HepG2 (cell line): Measurements from ENCODE around the gene PCIF1. TPM values are rescaled to one million over a fixed set of nuclear protein-coding genes. Genes with fewer than 3 reads are reported as not detected.
A peak's percentile ranks its signal among the peaks of the same experiment; 100 is the strongest.

Source experiments
- CEBPZ ChIP-seq: IDR thresholded peaks from 2 replicates; pipeline ENCODE4 v1.6.1; 2012; ENCODE audit warnings: low read length, improper control_type of control experiment
- ETV6 ChIP-seq: sonication (generic); formaldehyde crosslinking; conservative IDR thresholded peaks from 2 replicates; pipeline ENCODE4 v1.4.0; 2020; ENCODE audit warnings: missing genetic modification reagents
- IRF1 ChIP-seq: sonication (generic); formaldehyde crosslinking; IDR thresholded peaks from 2 replicates; pipeline ENCODE4 v1.4.0; 2020; ENCODE audit warnings: low read depth, mild to moderate bottlenecking, missing genetic modification reagents
- KDM1A ChIP-seq: IDR thresholded peaks from 2 replicates; pipeline ENCODE4 v1.6.1; 2016; ENCODE audit warnings: missing compliant biosample characterization
- MAFG ChIP-seq: sonication (generic); formaldehyde crosslinking; IDR thresholded peaks from 2 replicates; pipeline ENCODE4 v1.5.1; 2020; ENCODE audit warnings: mild to moderate bottlenecking, missing genetic modification reagents
- NRL ChIP-seq: sonication (generic); formaldehyde crosslinking; IDR thresholded peaks from 2 replicates; pipeline ENCODE4 v1.5.0; 2020; ENCODE audit warnings: missing genetic modification reagents, mild to moderate bottlenecking, moderate library complexity, borderline replicate concordance
- PATZ1 ChIP-seq: sonication (generic); formaldehyde crosslinking; IDR thresholded peaks from 2 replicates; pipeline ENCODE4 v1.4.0; 2020; ENCODE audit warnings: missing genetic modification reagents
- PHB2 ChIP-seq: fragments of 450-650 bp; IDR thresholded peaks from 2 replicates; pipeline ENCODE4 v1.6.1; 2018; ENCODE audit not compliant: partially characterized antibody
- RFX1 ChIP-seq: fragments of 450-650 bp; IDR thresholded peaks from 2 replicates; pipeline ENCODE4 v1.6.1; 2017
- RXRB ChIP-seq: IDR thresholded peaks from 2 replicates; pipeline ENCODE4 v1.6.1; 2016; ENCODE audit warnings: borderline replicate concordance, missing genetic modification reagents, missing compliant biosample characterization
- SALL2 ChIP-seq: sonication (generic); formaldehyde crosslinking; IDR thresholded peaks from 2 replicates; pipeline ENCODE4 v1.8.1; 2023; ENCODE audit warnings: mild to moderate bottlenecking, missing genetic modification reagents, inconsistent platforms
- SNRNP70 ChIP-seq: fragments of 200-400 bp; formaldehyde crosslinking; IDR thresholded peaks from 2 replicates; pipeline ENCODE4 v1.6.1; 2017; ENCODE audit warnings: mild to moderate bottlenecking, low read depth, low read length, moderate library complexity
- ZFP91 ChIP-seq: sonication (generic); formaldehyde crosslinking; IDR thresholded peaks from 2 replicates; pipeline ENCODE4 v1.9.0; 2022; ENCODE audit warnings: missing genetic modification reagents, mild to moderate bottlenecking, borderline replicate concordance
- ZMYM2 ChIP-seq: sonication (generic); formaldehyde crosslinking; IDR thresholded peaks from 2 replicates; pipeline ENCODE4 v1.8.0; 2022; ENCODE audit warnings: mild to moderate bottlenecking, missing genetic modification reagents
- ZNF138 ChIP-seq: sonication (generic); formaldehyde crosslinking; IDR thresholded peaks from 2 replicates; pipeline ENCODE4 v1.5.0; 2020; ENCODE audit warnings: mild to moderate bottlenecking, low read depth, missing genetic modification reagents
- ZNF224 ChIP-seq: sonication (generic); formaldehyde crosslinking; IDR thresholded peaks from 2 replicates; pipeline ENCODE4 v1.5.0; 2020; ENCODE audit warnings: mild to moderate bottlenecking, missing genetic modification reagents
- ZNF543 ChIP-seq: sonication (generic); formaldehyde crosslinking; IDR thresholded peaks from 2 replicates; pipeline ENCODE4 v1.4.0; 2020; ENCODE audit warnings: mild to moderate bottlenecking, missing genetic modification reagents
- ZNF574 ChIP-seq: sonication (generic); formaldehyde crosslinking; IDR thresholded peaks from 2 replicates; pipeline ENCODE4 v1.4.0; 2020; ENCODE audit warnings: missing genetic modification reagents
- polyA plus RNA-seq, 8 experiments: library from polyadenylated mRNA; depleted of rRNA in 3 of 8; stranded (reverse) in 7 of 8; unstranded in 1 of 8; fragments of >200 nt; fragmentation: Illumina TruSeq in 4 of 8; extraction: Trizol in 4 of 8; gene quantifications; 2 replicates each; pipeline versions ENCODE4 v1.2.1 to v1.2.3, GENCODE V29; 2011 to 2016; ENCODE audit warnings: low read depth in 4 of 8, missing spikeins in 1 of 8, mixed read lengths in 1 of 8; ENCODE audit not compliant: insufficient read depth in 1 of 8
- total RNA-seq, 5 experiments: library from RNA; depleted of rRNA; stranded (reverse); fragments of >200 nt; fragmentation: Illumina TruSeq; extraction: Trizol; gene quantifications; 2 replicates each; pipeline ENCODE4 v1.2.3, GENCODE V29; 2016; ENCODE audit warnings: low read depth in 1 of 5

The PCIF1 gene
- total and polyA plus RNA-seq, 2 of the 13 experiments (the other 11 are each of a cell fraction or from before 2014, with no cell fraction given): 20.9 to 24.4 TPM

GRCh38 chr20:45890985-45891983, 43.2 kb upstream of the PCIF1 start, which contains the start of the genes CTSA and NEURL2 (continued):
- peak; percentile 96 for TF ChIP-seq ZNF574 (CRISPR knock-in tag)
- peak; percentile 90; the same call in 1 of the 2 replicates for TF ChIP-seq NRL (CRISPR knock-in tag)
- peak; percentile 98 for TF ChIP-seq ZFP91 (CRISPR knock-in tag)
- no peak for TF ChIP-seq CEBPZ
- TF ChIP-seq ZNF224 (CRISPR knock-in tag): peak; percentile 88
- TF ChIP-seq KDM1A (CRISPR knock-in tag): peak; percentile 87; the same call in 1 of the 2 replicates
- TF ChIP-seq MAFG (CRISPR knock-in tag): no peak
- TF ChIP-seq ETV6 (CRISPR knock-in tag): peak; percentile 97
- peak; percentile 100 for TF ChIP-seq PATZ1 (CRISPR knock-in tag)
- peak; percentile 93 for TF ChIP-seq IRF1 (CRISPR knock-in tag)
- TF ChIP-seq SNRNP70: no peak
- no peak for TF ChIP-seq RFX1
- TF ChIP-seq SALL2 (CRISPR knock-in tag): peak; percentile 99
- peak; percentile 97 for TF ChIP-seq ZMYM2 (CRISPR knock-in tag)
- TF ChIP-seq RXRB (CRISPR knock-in tag): peak; percentile 100
- TF ChIP-seq ZNF543: peak; percentile 99
- no peak for TF ChIP-seq PHB2
- TF ChIP-seq ZNF138 (CRISPR knock-in tag): peak; percentile 97
